ENCODE data around the gene TAS1R3. TPM values are rescaled to one million over a fixed set of nuclear protein-coding genes. Genes with fewer than 3 reads are reported as not detected.

Gene TAS1R3
- total RNA-seq, 4 donors from 2014 or later = 0.38 to 1.4 (median 0.79) TPM

DNA sequence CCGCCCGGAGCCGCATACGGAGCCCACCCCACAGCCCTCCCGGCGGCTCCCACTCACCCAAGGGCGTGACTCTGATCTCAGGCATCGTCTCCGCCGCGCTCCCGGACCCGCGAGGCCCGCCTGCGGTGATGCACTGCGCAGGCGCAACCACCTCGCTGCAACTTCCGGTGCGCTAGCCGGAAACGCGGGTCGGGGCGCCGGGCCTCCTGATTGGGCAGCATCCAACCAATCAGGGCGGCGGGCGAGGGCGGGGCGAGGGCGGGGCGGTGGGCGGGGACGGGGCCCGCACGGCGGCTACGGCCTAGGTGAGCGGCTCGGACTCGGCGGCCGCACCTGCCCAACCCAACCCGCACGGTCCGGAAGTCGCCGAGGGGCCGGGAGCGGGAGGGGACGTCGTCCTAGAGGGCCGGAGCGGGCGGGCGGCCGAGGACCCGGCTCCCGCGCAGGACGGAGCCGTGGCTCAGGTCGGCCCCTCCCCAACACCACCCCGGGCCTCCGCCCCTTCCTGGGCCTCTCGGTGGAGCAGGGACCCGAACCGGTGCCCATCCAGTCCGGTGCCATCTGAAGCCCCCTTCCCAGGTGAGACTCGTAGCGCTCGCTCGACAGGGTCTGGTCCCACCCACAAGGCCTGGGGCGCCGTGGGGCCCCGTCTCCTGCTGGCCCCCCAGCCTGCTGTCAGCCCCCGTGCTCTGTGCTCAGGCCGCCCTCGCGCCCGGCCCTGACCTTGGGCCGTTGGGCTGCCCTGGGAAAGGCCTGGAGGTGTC, 6.4 kb upstream of the TAS1R3 start, which contains the start of the genes CPTP and INTS11:
Gene CPTP, plus strand, starts transcription at position 279 of the 764 bp plus-strand sequence. CDS start 2,109 bp downstream, outside the sequence.
Gene INTS11, minus strand, starts transcription at position 137 of the 764 bp plus-strand sequence. Its CDS starts 52 bp downstream, at position 85.
- 0 to 3% methylated on average over 20 to 31 of the region's 84 CpGs for WGBS, 2 donors
- peak within 1 kb of the TSS; percentile 70 for H3K4me3 ChIP-seq (ENCODE audit: low read depth, poor library complexity, severe bottlenecking)
- TF ChIP-seq, protein P1, sequence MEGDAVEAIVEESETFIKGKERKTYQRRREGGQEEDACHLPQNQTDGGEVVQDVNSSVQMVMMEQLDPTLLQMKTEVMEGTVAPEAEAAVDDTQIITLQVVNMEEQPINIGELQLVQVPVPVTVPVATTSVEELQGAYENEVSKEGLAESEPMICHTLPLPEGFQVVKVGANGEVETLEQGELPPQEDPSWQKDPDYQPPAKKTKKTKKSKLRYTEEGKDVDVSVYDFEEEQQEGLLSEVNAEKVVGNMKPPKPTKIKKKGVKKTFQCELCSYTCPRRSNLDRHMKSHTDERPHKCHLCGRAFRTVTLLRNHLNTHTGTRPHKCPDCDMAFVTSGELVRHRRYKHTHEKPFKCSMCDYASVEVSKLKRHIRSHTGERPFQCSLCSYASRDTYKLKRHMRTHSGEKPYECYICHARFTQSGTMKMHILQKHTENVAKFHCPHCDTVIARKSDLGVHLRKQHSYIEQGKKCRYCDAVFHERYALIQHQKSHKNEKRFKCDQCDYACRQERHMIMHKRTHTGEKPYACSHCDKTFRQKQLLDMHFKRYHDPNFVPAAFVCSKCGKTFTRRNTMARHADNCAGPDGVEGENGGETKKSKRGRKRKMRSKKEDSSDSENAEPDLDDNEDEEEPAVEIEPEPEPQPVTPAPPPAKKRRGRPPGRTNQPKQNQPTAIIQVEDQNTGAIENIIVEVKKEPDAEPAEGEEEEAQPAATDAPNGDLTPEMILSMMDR (IDR thresholded peaks at IDR 0.05) = no peak
- TF ChIP-seq POLR2A (IDR thresholded peaks at IDR 0.05) = peak in 1 of 2 donors; percentile 38
- peak; percentile 86 to 99 for DNase-seq (ENCODE audit: low spot score in 2 of 2)
- intact Hi-C loops (cut with DNase I; ENCODE audit: low total_unique reads) = no loop called here

- DNase-seq (ENCODE audit: low spot score in 2 of 2) = no peak
- H3K4me3 ChIP-seq (ENCODE audit: low read depth, poor library complexity, severe bottlenecking) = peak overlapping the region; percentile 61
- WGBS, 2 donors = 26 to 36% methylated on average over 11 to 12 of the region's 16 CpGs
- intact Hi-C loops (cut with DNase I; ENCODE audit: low total_unique reads) = no loop called here
- no peak for TF ChIP-seq POLR2A (IDR thresholded peaks at IDR 0.05)
- TF ChIP-seq, protein P1 (IDR thresholded peaks at IDR 0.05) = no peak
Observed at GRCh38 chr1:1325288-1326074, 5.6 kb upstream of the TAS1R3 start.

GRCh38 chr1:1326075-1326605, 4.9 kb upstream of the TAS1R3 start:
- intact Hi-C loops (cut with DNase I; ENCODE audit: low total_unique reads) = no loop called here
- 51 to 57% methylated on average over 8 of the region's 8 CpGs for WGBS, 2 donors
- H3K4me3 ChIP-seq (ENCODE audit: low read depth, poor library complexity, severe bottlenecking) = no peak overlapping the region
- no peak for TF ChIP-seq POLR2A (IDR thresholded peaks at IDR 0.05)
- TF ChIP-seq, protein P1 (IDR thresholded peaks at IDR 0.05) = no peak
- DNase-seq (ENCODE audit: low spot score in 2 of 2) = no peak

DNA sequence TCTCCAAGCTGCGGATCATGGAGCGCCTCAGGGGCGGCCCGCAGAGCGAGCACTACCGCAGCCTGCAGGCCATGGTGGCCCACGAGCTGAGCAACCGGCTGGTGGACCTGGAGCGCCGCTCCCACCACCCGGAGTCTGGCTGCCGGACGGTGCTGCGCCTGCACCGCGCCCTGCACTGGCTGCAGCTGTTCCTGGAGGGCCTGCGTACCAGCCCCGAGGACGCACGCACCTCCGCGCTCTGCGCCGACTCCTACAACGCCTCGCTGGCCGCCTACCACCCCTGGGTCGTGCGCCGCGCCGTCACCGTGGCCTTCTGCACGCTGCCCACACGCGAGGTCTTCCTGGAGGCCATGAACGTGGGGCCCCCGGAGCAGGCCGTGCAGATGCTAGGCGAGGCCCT, 3.8 kb upstream of the TAS1R3 start:
- intact Hi-C loops (cut with DNase I; ENCODE audit: low total_unique reads) = no loop called here
- TF ChIP-seq, protein P1 (IDR thresholded peaks at IDR 0.05) = no peak
- no peak for TF ChIP-seq POLR2A (IDR thresholded peaks at IDR 0.05)
- H3K4me3 ChIP-seq (ENCODE audit: low read depth, poor library complexity, severe bottlenecking) = no peak overlapping the region
- 91% methylated on average over 33 to 35 of the region's 40 CpGs for WGBS, 2 donors
- DNase-seq (ENCODE audit: low spot score in 2 of 2) = no peak

DNA sequence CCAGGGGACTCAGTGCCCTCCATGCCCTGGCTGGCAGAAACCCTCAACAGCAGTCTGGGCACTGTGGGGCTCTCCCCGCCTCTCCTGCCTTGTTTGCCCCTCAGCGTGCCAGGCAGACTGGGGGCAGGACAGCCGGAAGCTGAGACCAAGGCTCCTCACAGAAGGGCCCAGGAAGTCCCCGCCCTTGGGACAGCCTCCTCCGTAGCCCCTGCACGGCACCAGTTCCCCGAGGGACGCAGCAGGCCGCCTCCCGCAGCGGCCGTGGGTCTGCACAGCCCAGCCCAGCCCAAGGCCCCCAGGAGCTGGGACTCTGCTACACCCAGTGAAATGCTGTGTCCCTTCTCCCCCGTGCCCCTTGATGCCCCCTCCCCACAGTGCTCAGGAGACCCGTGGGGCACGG, 2.8 kb upstream of the TAS1R3 start:
- intact Hi-C loops (cut with DNase I; ENCODE audit: low total_unique reads) = no loop called here
- no peak for TF ChIP-seq POLR2A (IDR thresholded peaks at IDR 0.05)
- TF ChIP-seq, protein P1 (IDR thresholded peaks at IDR 0.05) = no peak
- H3K4me3 ChIP-seq (ENCODE audit: low read depth, poor library complexity, severe bottlenecking) = no peak overlapping the region
- 86 to 91% methylated on average over 4 to 14 of the region's 15 CpGs for WGBS, 2 donors
- no peak for DNase-seq (ENCODE audit: low spot score in 2 of 2)

Measured in lower leg skin (tissue), 4 donors.